ENCODE results near the gene HOXD12. TPM values are rescaled to one million over a fixed set of nuclear protein-coding genes. Genes with fewer than 3 reads are reported as not detected.
A peak's percentile ranks its signal among the peaks of the same experiment; 100 is the strongest.

Gene HOXD12
- total and polyA plus RNA-seq, 2 experiments from 2014 or later: not detected

DNA sequence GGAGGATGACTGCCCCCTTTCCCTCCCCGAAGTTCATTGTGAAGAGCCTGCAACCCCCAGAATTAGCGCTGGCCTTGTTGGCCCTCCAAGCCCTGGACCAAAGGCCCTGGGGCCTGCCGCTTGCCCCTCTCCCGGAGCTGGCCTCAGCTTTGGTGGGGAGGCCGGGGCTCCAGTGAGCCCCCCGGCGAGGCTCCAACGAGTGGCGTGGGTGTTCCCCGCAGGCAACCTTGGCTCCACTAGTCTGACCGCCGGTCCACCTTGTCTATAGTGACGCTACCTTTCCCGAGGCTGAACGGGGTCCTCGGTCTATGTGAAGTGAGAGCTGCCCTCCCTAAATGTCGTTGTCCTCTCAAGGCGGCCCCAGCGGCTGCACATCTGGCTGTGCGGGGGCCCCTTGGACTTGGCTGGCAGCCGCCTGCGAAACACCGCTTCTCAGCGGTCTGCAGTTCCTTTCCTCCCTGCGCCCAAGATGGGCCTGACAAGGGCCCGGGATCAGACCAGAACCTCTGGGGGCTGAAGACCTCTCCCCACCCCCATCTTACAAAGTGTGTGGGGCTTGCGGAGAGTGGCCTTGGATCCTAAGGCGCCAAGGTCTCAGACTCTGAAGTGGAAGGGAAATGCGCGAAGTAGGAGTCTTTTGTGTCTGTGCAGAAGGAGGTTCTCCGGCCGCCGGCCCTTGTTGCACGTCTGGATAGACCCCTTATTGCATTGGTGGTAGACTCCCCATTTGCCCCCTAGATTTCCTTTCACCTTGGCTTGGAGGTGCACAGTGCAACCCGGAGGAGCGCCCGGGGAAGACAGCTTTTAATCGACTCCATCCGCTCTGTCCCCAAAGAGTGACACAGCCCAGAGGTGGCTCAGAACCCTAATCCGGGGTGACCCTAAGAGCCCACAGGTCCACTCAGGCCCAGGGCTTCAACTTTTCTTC is 13.0 kb downstream of the HOXD12 start:
- Histone ChIP-seq H3K79me2 (replicated peaks; ENCODE audit: insufficient read depth) (no peaks in the 10 kb centered on the region), H4K20me1 (replicated peaks; ENCODE audit: insufficient read depth) (peaks cover 35% of the 10 kb centered on the region), H3K4me2 (no peak overlapping the region), H3K27me3 (ENCODE audit: insufficient read depth) (peaks cover 100% of the 10 kb centered on the region), H2AFZ (no peak overlapping the region), H3K4me3 (no peak overlapping the region), H3K27ac (ENCODE audit: low read depth) (no peak overlapping the region), H3K9me2 (ENCODE audit: insufficient read depth) (no peaks in the 10 kb centered on the region), H3K36me3 (ENCODE audit: insufficient read depth) (no peaks in the 10 kb centered on the region), H3K4me1 (ENCODE audit: insufficient read depth) (peaks cover 38% of the 10 kb centered on the region), H3F3A (replicated peaks; ENCODE audit: low read depth) (peaks cover 52% of the 10 kb centered on the region)
- peaks cover 17% of the 10 kb centered on the region for H3K4me1 Mint-ChIP-seq
- DNase-seq (ENCODE audit: low spot score): no peak
- no peak overlapping the region for H3K4me3 Mint-ChIP-seq
- peaks cover 6% of the 10 kb centered on the region; the same call in 1 of the 3 replicates for H3K36me3 Mint-ChIP-seq (ENCODE audit: low read depth)
- H3K9me3 Mint-ChIP-seq: peaks cover 13% of the 10 kb centered on the region
- TF ChIP-seq EZH2phosphoT487 (IDR thresholded peaks at IDR 0.05; ENCODE audit: unreplicated experiment) (peak; percentile 77), EZH2 (IDR thresholded peaks at IDR 0.05; ENCODE audit: low read depth, unreplicated experiment) (peak; percentile 96)
- TF ChIP-seq, protein P1, sequence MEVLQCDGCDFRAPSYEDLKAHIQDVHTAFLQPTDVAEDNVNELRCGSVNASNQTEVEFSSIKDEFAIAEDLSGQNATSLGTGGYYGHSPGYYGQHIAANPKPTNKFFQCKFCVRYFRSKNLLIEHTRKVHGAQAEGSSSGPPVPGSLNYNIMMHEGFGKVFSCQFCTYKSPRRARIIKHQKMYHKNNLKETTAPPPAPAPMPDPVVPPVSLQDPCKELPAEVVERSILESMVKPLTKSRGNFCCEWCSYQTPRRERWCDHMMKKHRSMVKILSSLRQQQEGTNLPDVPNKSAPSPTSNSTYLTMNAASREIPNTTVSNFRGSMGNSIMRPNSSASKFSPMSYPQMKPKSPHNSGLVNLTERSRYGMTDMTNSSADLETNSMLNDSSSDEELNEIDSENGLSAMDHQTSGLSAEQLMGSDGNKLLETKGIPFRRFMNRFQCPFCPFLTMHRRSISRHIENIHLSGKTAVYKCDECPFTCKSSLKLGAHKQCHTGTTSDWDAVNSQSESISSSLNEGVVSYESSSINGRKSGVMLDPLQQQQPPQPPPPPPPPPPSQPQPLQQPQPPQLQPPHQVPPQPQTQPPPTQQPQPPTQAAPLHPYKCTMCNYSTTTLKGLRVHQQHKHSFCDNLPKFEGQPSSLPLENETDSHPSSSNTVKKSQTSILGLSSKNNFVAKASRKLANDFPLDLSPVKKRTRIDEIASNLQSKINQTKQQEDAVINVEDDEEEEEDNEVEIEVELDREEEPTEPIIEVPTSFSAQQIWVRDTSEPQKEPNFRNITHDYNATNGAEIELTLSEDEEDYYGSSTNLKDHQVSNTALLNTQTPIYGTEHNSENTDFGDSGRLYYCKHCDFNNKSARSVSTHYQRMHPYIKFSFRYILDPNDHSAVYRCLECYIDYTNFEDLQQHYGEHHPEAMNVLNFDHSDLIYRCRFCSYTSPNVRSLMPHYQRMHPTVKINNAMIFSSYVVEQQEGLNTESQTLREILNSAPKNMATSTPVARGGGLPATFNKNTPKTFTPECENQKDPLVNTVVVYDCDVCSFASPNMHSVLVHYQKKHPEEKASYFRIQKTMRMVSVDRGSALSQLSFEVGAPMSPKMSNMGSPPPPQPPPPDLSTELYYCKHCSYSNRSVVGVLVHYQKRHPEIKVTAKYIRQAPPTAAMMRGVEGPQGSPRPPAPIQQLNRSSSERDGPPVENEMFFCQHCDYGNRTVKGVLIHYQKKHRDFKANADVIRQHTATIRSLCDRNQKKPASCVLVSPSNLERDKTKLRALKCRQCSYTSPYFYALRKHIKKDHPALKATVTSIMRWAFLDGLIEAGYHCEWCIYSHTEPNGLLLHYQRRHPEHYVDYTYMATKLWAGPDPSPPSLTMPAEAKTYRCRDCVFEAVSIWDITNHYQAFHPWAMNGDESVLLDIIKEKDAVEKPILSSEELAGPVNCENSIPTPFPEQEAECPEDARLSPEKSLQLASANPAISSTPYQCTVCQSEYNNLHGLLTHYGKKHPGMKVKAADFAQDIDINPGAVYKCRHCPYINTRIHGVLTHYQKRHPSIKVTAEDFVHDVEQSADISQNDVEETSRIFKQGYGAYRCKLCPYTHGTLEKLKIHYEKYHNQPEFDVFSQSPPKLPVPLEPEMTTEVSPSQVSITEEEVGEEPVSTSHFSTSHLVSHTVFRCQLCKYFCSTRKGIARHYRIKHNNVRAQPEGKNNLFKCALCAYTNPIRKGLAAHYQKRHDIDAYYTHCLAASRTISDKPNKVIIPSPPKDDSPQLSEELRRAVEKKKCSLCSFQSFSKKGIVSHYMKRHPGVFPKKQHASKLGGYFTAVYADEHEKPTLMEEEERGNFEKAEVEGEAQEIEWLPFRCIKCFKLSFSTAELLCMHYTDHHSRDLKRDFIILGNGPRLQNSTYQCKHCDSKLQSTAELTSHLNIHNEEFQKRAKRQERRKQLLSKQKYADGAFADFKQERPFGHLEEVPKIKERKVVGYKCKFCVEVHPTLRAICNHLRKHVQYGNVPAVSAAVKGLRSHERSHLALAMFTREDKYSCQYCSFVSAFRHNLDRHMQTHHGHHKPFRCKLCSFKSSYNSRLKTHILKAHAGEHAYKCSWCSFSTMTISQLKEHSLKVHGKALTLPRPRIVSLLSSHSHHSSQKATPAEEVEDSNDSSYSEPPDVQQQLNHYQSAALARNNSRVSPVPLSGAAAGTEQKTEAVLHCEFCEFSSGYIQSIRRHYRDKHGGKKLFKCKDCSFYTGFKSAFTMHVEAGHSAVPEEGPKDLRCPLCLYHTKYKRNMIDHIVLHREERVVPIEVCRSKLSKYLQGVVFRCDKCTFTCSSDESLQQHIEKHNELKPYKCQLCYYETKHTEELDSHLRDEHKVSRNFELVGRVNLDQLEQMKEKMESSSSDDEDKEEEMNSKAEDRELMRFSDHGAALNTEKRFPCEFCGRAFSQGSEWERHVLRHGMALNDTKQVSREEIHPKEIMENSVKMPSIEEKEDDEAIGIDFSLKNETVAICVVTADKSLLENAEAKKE (CRISPR knock-in tag; IDR thresholded peaks at IDR 0.05): no peak
- no peak for ATAC-seq
- H3K27ac Mint-ChIP-seq: no peak overlapping the region
- H3K27me3 Mint-ChIP-seq (ENCODE audit: insufficient read depth, low read depth, poor library complexity): peaks cover 98% of the 10 kb centered on the region
